Right lobe of liver (tissue), 6 donors: ENCODE results near the gene UPB1. TPM values are rescaled to one million over a fixed set of nuclear protein-coding genes. Genes with fewer than 3 reads are reported as not detected.
A peak's percentile ranks its signal among the peaks of the same experiment; 100 is the strongest.

Source experiments
- ATAC-seq, 4 donors: fragments of 200-7000 bp; cut with Tn5 transposase; one replicate each; pipeline ENCODE4 v1.9.1; 2020; ENCODE audit warnings: mild to moderate bottlenecking in 4 of 4, moderate library complexity in 4 of 4
- DNase-seq, 3 donors: peaks; one replicate each; pipeline ENCODE4 v3.0.0-alpha.2; 2020
- H3K27ac ChIP-seq, 3 donors: fragments of 200-600 bp; one replicate each; pipeline ENCODE4 v1.8.0; 2022
- H3K27me3 ChIP-seq, 2 donors: fragments of 200-600 bp; one replicate each; pipeline ENCODE4 v1.8.0; 2022
- H3K36me3 ChIP-seq, 4 donors: fragments of 200-600 bp; sonication (generic) in 1 of 4; one replicate each; pipeline versions ENCODE4 v1.5.1 to v1.8.0; 2017 to 2022; ENCODE audit warnings: control low read depth in 1 of 4
- H3K4me1 ChIP-seq, 4 donors: fragments of 200-600 bp; sonication (generic) in 1 of 4; one replicate each; pipeline versions ENCODE4 v1.5.1 to v1.8.0; 2017 to 2022; ENCODE audit warnings: control low read depth in 1 of 4
- H3K4me3 ChIP-seq, 3 donors: fragments of 200-600 bp; one replicate each; pipeline ENCODE4 v1.8.0; 2022
- H3K9me3 ChIP-seq, 4 donors: fragments of 200-600 bp; sonication (generic) in 1 of 4; one replicate each; pipeline versions ENCODE4 v1.5.1 to v1.8.0; 2017 to 2022; ENCODE audit warnings: control low read depth in 1 of 4
- CTCF ChIP-seq, 4 donors: fragments of 200-600 bp in 3 of 4; fragments of 450-650 bp in 1 of 4; IDR thresholded peaks; one replicate each; pipeline versions ENCODE4 v1.5.1 to v1.8.0; 2016 to 2022; ENCODE audit warnings: antibody characterized with exemption in 4 of 4, mild to moderate bottlenecking in 2 of 4
- POLR2A ChIP-seq: fragments of 450-650 bp; IDR thresholded peaks from one replicate; pipeline ENCODE4 v1.6.1; 2017; ENCODE audit warnings: antibody characterized with exemption, mild to moderate bottlenecking
- WGBS: methylation state at CpG from one replicate; pipeline ENCODE4 v1.1.6; 2018; ENCODE audit warnings: low coverage, low lambda C conversion rate; ENCODE audit not compliant: insufficient coverage; ENCODE audit errors: missing lambda C conversion rate; 5-methylcytosine and 5-hydroxymethylcytosine counted together
- intact Hi-C, 2 donors: fragments of 100-400 bp; cut with DNase I; formaldehyde crosslinking; loops; one replicate each; pipeline versions ENCODE4 v1.11.2 to v1.14.1; 2022
- total RNA-seq, 6 experiments: library from RNA; depleted of rRNA in 2 of 6; stranded (reverse); fragments of >200 nt in 2 of 6; fragmentation: NEBNext Ultra II Directional in 3 of 6; extraction: Animal tissue kit (Norgen Biotek cat#: 25700) in 3 of 6; gene quantifications; one replicate each; pipeline versions ENCODE4 v1.1.0 to v1.2.4, GENCODE V29; 2016 to 2023
- donor health status: DM: no; HTN: yes; CAD: no.
- donor health status: DM: no; HTN: no; CAD: no.
- donor health status: DM: no; HTN: no; CAD: no.
- donor health status: DM: no; HTN: yes; CAD: no.
- donor health status: DM: no; HTN: yes; CAD: no.

Gene UPB1
- total RNA-seq, 6 experiments from 2014 or later: 50.6 to 169 (median 100) TPM

GRCh38 chr22:24465566-24465965 lies 29.6 kb upstream of the UPB1 start:
- Histone ChIP-seq H3K4me1 (peaks cover 0 to 6% (median 3%) of the 10 kb centered on the region in 4 donors), H3K9me3 (no peaks in the 10 kb centered on the region), H3K27ac (peak overlapping the region in 2 of 3 donors; percentile 37 to 42), H3K36me3 (peaks cover 0 to 5% (median 0%) of the 10 kb centered on the region in 4 donors), H3K27me3 (no peaks in the 10 kb centered on the region), H3K4me3 (no peak overlapping the region)
- 55% methylated on average over 2 of the region's 5 CpGs for WGBS
- intact Hi-C loops: no loop called here
- ATAC-seq (peak in 1 of 4 donors; percentile 23), DNase-seq (peak in 1 of 3 donors; percentile 23)
- no peak for TF ChIP-seq CTCF (IDR thresholded peaks at IDR 0.05)
- TF ChIP-seq POLR2A: no peak

DNA sequence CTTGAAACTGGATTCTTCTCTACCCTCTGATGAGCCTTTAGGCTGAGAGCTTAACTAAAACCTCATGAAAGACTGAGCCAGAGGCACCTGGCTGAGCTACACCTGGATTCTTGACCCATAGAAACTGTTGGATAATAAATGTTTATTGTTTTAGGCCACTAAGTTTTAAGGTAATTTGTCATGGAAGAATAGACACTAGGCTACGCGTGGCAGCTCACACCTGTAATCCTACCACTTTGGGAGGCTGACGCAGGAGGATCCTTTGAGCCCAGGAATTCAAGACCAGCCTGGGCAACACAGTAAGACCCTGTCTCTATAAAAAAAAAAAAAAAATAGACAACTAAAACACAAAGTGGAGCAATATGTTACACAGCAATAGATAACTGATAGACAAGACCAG lies 29.2 kb upstream of the UPB1 start:
- no peaks in the 10 kb centered on the region for H3K9me3 ChIP-seq
- ATAC-seq: no peak
- DNase-seq: peak in 1 of 3 donors; percentile 16
- H3K36me3 ChIP-seq: peaks cover 0 to 5% (median 0%) of the 10 kb centered on the region in 4 donors
- no peaks in the 10 kb centered on the region for H3K27me3 ChIP-seq
- intact Hi-C loops: no loop called here
- peaks cover 0 to 6% (median under 1%) of the 10 kb centered on the region in 4 donors for H3K4me1 ChIP-seq
- peak overlapping the region; percentile 12 to 42 (median 37) for H3K27ac ChIP-seq
- WGBS: 94% methylated on average over 3 of the region's 3 CpGs
- H3K4me3 ChIP-seq: no peak overlapping the region
- TF ChIP-seq CTCF (IDR thresholded peaks at IDR 0.05) (no peak), POLR2A (no peak)

DNA sequence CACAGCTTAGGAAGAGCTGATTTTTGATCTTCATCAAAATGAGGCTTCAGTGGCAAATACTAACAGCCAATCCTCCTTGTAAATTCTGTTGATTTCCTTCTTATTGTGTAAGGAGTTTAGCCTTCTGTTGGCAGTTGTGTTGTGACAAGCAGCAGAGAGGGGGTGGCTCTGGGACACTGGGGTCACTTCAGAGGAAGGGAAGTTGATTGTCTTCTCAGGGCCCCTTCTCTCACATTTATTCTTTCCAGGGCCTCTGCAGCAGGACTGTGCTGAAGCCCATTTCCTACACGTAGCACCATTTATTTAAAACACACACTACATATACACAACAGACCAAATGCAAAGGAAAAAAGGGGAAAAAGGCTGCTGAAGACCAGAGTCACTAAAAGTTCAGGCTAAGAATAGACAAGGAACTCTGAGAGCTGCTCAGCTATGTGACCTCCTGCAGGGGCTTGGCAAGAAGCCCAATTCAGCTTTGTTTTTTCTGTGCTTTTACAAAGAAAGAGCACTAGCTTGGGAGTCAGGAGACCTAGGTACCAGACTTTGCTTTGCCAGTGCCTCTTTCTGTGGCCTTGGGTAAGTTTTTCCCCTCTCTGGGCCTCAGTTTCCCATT lies 28.3 kb upstream of the UPB1 start:
- no peak overlapping the region for H3K4me3 ChIP-seq
- DNase-seq (peak in 1 of 3 donors; percentile 55), ATAC-seq (peak; percentile 59 to 74 (median 72))
- intact Hi-C loops: no loop called here
- 67% methylated on average over 1 of the region's 1 CpG for WGBS
- no peaks in the 10 kb centered on the region for H3K9me3 ChIP-seq
- no peak for TF ChIP-seq CTCF (IDR thresholded peaks at IDR 0.05)
- no peak for TF ChIP-seq POLR2A
- peak overlapping the region; percentile 37 to 44 (median 42) for H3K27ac ChIP-seq
- H3K27me3 ChIP-seq: no peaks in the 10 kb centered on the region
- H3K4me1 ChIP-seq: peaks cover 0 to 6% (median 0%) of the 10 kb centered on the region in 4 donors
- peaks cover 0 to 9% (median 0%) of the 10 kb centered on the region in 4 donors for H3K36me3 ChIP-seq

GRCh38 chr22:24467340-24467739 lies 27.8 kb upstream of the UPB1 start:
- Histone ChIP-seq H3K27ac (peak overlapping the region; percentile 37 to 44 (median 42)), H3K36me3 (peaks cover 0 to 9% (median 0%) of the 10 kb centered on the region in 4 donors), H3K9me3 (no peaks in the 10 kb centered on the region), H3K4me3 (no peak overlapping the region), H3K27me3 (no peaks in the 10 kb centered on the region), H3K4me1 (peaks cover 0 to 6% (median 0%) of the 10 kb centered on the region in 4 donors)
- ATAC-seq (peak in 3 of 4 donors; percentile 7 to 24 (median 9)), DNase-seq (no peak)
- TF ChIP-seq POLR2A: no peak
- TF ChIP-seq CTCF (IDR thresholded peaks at IDR 0.05): no peak
- WGBS: 44% methylated on average over 2 of the region's 2 CpGs
- intact Hi-C loops: no loop called here
